ENCODE data around the gene PROC. TPM values are rescaled to one million over a fixed set of nuclear protein-coding genes. Genes with fewer than 3 reads are reported as not detected.

The PROC gene
- total and polyA plus RNA-seq, 2 of the 4 experiments (the other 2 are of a cell fraction), result 0.07 TPM; not detected in 1

DNA sequence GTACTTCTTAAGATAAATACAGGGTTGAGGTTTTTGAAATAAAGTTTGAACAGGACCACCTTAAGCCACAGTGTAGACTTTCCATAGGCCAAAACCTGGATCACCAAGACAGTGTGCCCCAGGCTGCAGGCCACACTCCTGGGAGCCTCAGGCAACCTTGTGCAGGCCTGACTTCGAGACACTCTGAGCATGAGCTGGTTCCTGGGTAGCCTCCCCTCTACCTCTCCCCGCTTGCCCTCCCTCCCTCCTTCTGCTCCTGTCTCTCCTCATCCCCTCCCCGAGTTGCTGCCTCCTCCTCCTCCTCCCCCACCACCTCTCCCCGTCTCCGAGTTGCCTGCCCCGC lies 10.6 kb upstream of the PROC start:
- H3K4me2 ChIP-seq (ENCODE audit: low read depth, low read length), result peak overlapping the region; percentile 1; the same call in 1 of the 2 replicates
- dilution Hi-C loops (cut with HindIII; ENCODE audit: low sequenced_read_pairs, unreplicated experiment), result no loop called here
- ATAC-seq (ENCODE audit: low read depth), result peak; percentile 42
- peak overlapping the region; percentile 91 for H3K4ac ChIP-seq (ENCODE audit: low read depth, low read length)
- peak overlapping the region; percentile 33 for H2AK9ac ChIP-seq (replicated peaks; ENCODE audit: low read depth, low read length, poor library complexity)
- peak overlapping the region; percentile 88 for H3K23ac ChIP-seq (ENCODE audit: low read depth, low read length)
- DNase-seq, result no peak
- H3K14ac ChIP-seq (replicated peaks; ENCODE audit: low read depth, low read length), result peak overlapping the region; percentile 79
- ChIA-PET CTCF (no interaction called here), POLR2A (ENCODE audit: unreplicated experiment) (interaction anchor here (0.5 kb wide), 1 partner anchor 9 kb away, joined by 4 read pairs; no protein-coding TSS in a partner anchor)
- in situ Hi-C loops (cut with MboI; ENCODE audit: low sequenced_read_pairs), result no loop called here
- peak overlapping the region; percentile 89 for H2AK5ac ChIP-seq (ENCODE audit: low read depth, low read length)
- TF ChIP-seq, protein P1, sequence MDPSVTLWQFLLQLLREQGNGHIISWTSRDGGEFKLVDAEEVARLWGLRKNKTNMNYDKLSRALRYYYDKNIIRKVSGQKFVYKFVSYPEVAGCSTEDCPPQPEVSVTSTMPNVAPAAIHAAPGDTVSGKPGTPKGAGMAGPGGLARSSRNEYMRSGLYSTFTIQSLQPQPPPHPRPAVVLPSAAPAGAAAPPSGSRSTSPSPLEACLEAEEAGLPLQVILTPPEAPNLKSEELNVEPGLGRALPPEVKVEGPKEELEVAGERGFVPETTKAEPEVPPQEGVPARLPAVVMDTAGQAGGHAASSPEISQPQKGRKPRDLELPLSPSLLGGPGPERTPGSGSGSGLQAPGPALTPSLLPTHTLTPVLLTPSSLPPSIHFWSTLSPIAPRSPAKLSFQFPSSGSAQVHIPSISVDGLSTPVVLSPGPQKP (IDR thresholded peaks at IDR 0.05; ENCODE audit: borderline replicate concordance, low read depth, low read length), result no peak
- TF ChIP-seq CHD1 (IDR thresholded peaks at IDR 0.05; ENCODE audit: low read depth, low read length) (no peak), RCOR1 (IDR thresholded peaks at IDR 0.05; ENCODE audit: insufficient replicate concordance, low read length) (no peak), MAFK (IDR thresholded peaks at IDR 0.05; ENCODE audit: low read depth, low read length) (no peak), MXI1 (IDR thresholded peaks at IDR 0.05; ENCODE audit: borderline replicate concordance, low read depth, low read length) (no peak), FOS (IDR thresholded peaks at IDR 0.05; ENCODE audit: low read depth, low read length) (no peak), CEBPB (IDR thresholded peaks at IDR 0.05; ENCODE audit: low read depth, low read length) (no peak), BHLHE40 (IDR thresholded peaks at IDR 0.05; ENCODE audit: low read depth, low read length) (no peak), MAZ (IDR thresholded peaks at IDR 0.05; ENCODE audit: borderline replicate concordance, low read depth, low read length) (no peak), RFX5 (IDR thresholded peaks at IDR 0.05; ENCODE audit: low read depth, low read length) (no peak), NFE2L2 (IDR thresholded peaks at IDR 0.05; ENCODE audit: low read depth, low read length) (no peak), SMC3 (IDR thresholded peaks at IDR 0.05; ENCODE audit: low read depth, low read length) (no peak)
- TF ChIP-seq, protein P2, sequence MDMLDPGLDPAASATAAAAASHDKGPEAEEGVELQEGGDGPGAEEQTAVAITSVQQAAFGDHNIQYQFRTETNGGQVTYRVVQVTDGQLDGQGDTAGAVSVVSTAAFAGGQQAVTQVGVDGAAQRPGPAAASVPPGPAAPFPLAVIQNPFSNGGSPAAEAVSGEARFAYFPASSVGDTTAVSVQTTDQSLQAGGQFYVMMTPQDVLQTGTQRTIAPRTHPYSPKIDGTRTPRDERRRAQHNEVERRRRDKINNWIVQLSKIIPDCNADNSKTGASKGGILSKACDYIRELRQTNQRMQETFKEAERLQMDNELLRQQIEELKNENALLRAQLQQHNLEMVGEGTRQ (IDR thresholded peaks at IDR 0.05; ENCODE audit: low read depth, low read length), result no peak
- H3K9me3 ChIP-seq (ENCODE audit: control insufficient read depth, insufficient read depth, low read length), result no peaks in the 10 kb centered on the region
- H4K5ac ChIP-seq (ENCODE audit: low read depth, low read length), result peak overlapping the region; percentile 10
- peaks cover 19% of the 10 kb centered on the region for H3K9me1 ChIP-seq (ENCODE audit: insufficient read depth, low read length)
- H3K36me3 ChIP-seq (ENCODE audit: control insufficient read depth, insufficient read depth, low read length), result no peaks in the 10 kb centered on the region
- no CpG with 5 or more reads among the region's 6 CpGs for WGBS, 2 experiments (ENCODE audit: extremely low coverage in 2 of 2, insufficient read length in 1 of 2)
- BruUV-seq (replicated peaks), result no TSS peak
- peak overlapping the region; percentile 91; the same call in 2 of the 3 replicates for H2BK15ac ChIP-seq (ENCODE audit: low read depth, low read length)
- H4K8ac ChIP-seq (ENCODE audit: low read depth in 2 of 2, low read length in 2 of 2), result peak overlapping the region; percentile 43 to 89; a peak in 2 of 4 replicates
- H2BK5ac ChIP-seq (ENCODE audit: low read depth, low read length, poor library complexity, severe bottlenecking), result peak overlapping the region; percentile 34
- H3K27ac ChIP-seq (ENCODE audit: insufficient read depth, low read length), result peak overlapping the region; percentile 48
- peak overlapping the region; percentile 91 for H4K91ac ChIP-seq (ENCODE audit: insufficient read depth, low read depth, low read length)
- no peaks in the 10 kb centered on the region for H3K27me3 ChIP-seq (ENCODE audit: control insufficient read depth, insufficient read depth, low read length)
- intact Hi-C loops (cut with micrococcal nuclease), result loop anchor here (1.0 kb wide), 1 partner anchor 181 kb away; no protein-coding TSS in a partner anchor
- peak overlapping the region; percentile 41 for H2BK20ac ChIP-seq (ENCODE audit: low read depth, low read length)
- peak overlapping the region; percentile 53 for H3K18ac ChIP-seq (ENCODE audit: low read depth, low read length)
- H3K9ac ChIP-seq (ENCODE audit: low read depth, low read length), result peak overlapping the region; percentile 10; the same call in 1 of the 2 replicates
- peaks cover 0 to 6% of the 10 kb centered on the region in 2 experiments; a peak in 1 of 4 replicates for H3K79me1 ChIP-seq (ENCODE audit: low read depth in 1 of 2, low read length in 2 of 2)
- H2AFZ ChIP-seq (replicated peaks; ENCODE audit: low read length, poor library complexity), result peak overlapping the region; percentile 69
- no peaks in the 10 kb centered on the region for H4K20me1 ChIP-seq (ENCODE audit: insufficient read depth, low read length)
- no peak overlapping the region for H3K4me3 ChIP-seq (ENCODE audit: insufficient read depth, low read depth, low read length)
- peaks cover 11% of the 10 kb centered on the region for H3K4me1 ChIP-seq (ENCODE audit: control insufficient read depth, insufficient read depth, low read length)
- peak overlapping the region; percentile 87 for H2BK120ac ChIP-seq (ENCODE audit: low read depth, low read length)
- no peak overlapping the region for H3K56ac ChIP-seq (ENCODE audit: extremely low read depth, insufficient read depth, low read length)

All from IMR-90 (cell line).